GM10847 (cell line): ENCODE measurements around the gene IL17RD.

ENCODE experiments used
- POLR2A ChIP-seq: IDR thresholded peaks from 2 replicates; pipeline ENCODE4 v1.6.1; 2011; ENCODE audit not compliant: insufficient read length; ENCODE audit errors: extremely low read depth

IL17RD gene

DNA sequence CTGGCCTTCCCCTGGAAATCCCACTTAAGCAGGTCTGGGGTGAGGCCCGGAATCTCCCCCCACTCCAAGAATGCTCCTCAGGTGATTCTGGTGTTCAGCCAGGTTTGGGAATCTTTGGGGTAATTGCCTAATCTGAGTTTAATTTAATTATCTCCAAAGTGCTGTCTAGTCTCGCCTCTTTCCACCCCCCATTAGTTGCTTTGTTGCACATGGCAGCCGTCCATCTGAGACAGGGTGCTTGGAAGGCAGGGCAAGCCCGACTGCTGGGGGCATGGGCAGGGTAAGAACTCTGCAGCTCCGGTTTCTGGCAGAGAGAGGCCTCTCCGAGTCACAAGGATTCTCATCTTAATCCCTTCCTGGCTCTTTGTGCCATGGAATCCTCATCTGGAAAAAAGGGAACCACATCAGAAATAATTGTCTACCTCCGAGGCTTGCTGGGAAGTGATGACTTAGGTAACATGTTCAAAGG lies 15.0 kb downstream of the IL17RD start:
- TF ChIP-seq POLR2A, result no peak

DNA sequence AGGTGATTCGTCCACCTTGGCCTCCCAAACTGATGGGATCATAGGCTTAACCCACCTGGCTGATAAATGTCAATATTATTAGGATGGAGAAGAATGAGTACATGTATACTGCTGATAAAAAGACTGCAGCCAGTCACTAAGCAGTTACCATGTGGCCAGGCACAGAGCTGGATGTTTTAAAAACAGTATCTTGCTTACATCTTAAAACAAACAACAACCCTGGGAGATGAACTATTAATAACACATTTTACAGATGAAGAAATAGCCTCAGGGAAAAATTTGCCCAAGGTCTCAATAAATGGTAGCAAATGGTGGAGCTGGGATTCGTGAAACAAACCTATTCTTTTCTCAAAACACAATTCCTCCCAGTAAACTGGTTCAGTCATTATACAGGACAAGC lies 18.1 kb downstream of the IL17RD start:
- no peak for TF ChIP-seq POLR2A

DNA sequence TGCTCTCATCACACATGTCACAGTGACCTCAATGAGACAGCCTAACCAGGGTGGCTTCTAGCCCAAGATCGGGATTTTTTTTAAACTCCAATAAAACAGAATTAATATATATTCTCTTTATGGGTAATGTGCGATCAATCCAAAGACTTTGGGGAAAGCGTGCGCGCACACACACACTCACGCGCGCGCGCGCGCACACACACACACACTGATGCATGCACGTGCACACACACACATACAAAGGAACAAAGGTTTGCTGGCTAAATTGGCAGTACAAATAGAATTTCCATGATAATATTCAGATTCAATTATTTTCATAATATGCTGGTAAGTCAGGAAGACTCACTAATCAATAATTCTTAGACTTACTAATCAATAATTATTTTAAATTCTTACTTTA lies 19.3 kb downstream of the IL17RD start:
- no peak for TF ChIP-seq POLR2A

DNA sequence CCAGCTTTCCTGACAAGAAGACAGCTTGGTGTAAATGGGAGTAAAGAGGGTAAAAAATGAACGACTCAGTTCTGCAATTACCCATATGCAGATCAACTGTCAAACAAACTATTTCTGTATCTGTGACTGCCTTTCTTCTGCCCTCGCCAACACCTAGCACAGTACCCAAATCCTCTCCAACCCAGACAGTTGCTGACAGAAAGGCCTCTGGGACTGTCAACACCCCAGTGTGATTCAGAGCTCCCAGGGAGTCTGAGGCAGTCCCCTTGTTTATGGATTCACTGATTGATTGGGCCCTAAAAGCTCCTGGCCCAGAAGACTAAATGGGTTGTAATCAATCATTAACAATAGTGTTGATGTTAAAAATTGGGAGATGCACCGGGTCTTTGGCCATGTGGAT lies 20.2 kb downstream of the IL17RD start:
- no peak for TF ChIP-seq POLR2A

DNA sequence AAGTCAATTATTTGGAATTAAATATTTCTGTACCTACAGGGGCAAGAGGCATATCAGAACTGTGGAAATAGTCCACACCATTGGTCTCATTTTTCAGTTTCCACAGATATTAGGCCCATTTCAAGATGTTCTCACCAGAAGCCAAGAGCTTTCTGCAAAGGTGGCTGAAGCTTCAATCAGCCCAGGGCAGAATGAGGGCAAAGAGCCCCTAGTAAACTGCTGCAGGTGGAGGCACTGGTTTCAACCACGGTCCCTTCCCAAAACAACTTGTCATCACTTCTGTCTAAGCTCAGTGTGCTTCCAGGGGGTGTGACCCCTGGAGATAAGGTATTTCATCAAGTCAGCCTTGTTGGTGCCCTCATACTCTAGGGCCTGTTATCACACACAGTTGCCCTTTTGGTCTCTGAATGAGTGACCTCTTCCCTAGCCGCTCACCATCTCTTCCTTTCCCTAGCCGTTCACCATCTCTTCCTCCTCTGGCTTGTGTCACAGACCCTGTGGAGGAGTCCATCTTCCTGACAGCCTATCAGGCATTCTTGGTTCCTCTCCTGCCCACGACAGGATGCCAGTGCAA lies 21.2 kb downstream of the IL17RD start:
- no peak for TF ChIP-seq POLR2A

DNA sequence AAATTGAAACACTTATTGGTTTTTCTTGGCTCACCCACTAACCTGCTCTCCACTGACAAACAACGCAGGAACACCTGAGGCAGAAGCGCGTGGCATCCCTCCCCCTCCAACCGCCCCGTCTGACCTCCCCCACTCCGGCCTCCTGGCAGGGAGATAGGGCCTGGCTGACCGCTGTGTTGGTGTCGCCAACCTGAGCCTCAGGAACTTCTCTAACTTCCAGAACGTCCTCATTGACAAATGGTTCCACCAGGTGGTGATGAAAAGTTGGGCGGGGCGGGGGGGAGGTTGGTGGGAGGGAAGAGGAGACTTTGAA lies 22.8 kb downstream of the IL17RD start:
- no peak for TF ChIP-seq POLR2A

DNA sequence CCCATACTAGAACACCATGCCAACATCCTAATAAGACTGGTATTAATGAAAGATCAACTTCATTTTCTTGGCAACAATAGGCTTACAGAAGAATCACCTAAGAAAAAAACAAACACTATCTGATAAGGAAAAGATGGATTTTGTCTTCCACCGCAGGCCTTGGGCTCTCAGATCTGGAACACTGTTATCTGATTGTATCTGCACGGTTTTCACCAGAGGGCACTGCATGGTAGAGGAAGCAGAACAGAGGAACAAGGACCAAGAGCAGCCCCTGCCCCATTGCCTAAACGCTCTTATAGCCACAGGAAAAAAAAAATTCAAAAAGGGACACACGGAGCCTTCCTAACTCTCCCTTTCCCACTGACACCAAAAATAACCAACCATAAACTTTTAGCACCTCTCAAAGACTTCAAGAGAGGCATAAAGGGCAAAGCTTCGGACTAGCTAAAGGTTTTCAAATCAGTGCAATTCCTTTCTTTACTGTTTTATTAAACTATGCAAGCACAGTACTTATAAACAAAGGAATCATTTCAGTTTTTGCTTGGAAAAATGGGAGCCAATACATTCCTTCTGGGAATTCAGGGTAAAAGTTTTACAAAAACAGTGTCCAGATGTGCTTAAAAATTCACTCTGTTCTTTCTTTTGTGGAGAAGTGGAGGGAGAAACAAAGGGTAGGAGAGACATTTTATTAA lies 23.3 kb downstream of the IL17RD start:
- TF ChIP-seq POLR2A, result no peak

DNA sequence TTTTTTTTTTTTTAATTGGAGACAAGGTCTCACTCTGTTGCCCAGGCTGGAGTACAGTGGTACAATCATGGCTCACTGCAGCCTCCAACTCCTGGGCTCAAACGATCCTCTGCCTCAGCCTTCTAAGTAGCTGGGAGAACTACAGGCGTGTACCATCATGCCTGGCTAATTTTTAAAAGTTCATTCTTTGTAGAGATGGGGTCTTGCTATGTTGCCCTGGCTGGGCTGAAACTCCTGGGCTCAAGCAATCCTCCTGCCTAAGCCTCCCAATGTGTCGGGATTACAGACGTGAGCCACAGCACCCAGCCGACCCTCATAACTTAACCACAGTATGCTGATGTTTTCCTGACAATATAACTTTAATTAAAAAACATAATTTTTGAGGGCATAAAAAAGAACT lies 24.3 kb downstream of the IL17RD start:
- TF ChIP-seq POLR2A, result no peak

DNA sequence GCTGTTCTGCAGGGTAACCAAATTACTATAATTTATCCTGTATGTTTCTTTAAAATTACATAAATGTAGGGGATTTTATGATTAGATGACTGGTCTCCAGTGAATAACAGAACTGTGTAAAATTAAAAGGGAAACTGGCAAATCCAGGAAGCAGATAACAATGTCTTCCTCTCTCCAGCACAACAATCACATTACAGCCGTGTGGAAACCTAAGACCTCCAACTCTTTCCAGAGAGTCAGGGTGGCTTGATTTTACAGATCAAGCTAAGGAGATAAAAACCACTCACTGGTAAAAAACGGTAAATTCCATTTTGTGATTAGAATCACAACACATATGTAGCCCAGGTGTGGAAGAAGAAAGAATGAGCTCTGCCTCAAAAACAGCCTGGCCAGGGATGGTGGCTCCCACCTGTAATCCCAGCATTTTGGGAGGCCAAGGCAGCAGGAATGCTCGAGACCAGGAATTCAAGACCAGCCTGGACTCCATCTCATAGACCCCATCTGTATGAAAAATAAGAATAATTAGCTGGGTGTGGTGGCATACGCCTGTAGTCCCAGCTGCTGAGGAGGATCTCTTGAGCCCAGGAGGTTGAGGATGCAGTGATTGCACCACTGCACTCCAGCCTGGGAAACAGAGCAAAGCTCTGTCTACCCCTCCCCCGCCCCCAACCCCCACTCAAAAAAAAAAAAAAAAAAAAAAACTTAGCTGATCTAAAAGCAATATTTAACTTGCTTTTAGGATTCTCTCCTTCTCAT lies 29.0 kb downstream of the IL17RD start:
- no peak for TF ChIP-seq POLR2A

DNA sequence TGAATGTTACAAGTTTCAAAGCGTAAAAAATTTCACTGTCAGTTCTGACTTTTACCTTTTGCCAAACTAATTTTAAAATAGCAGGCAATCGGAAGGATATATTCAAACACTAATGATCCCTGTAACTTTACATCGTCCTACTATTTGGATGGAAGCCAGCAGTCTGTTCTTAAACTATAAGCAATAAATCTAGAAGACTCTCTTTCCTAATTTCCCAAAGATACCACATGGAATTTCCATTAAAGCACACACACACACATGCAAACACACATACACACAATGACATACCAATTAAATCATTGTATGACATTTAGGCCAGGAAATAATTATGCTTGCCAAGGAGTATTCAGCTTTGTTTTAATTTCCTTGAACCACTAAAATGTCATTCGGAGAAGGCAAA lies 32.0 kb downstream of the IL17RD start:
- TF ChIP-seq POLR2A, result no peak

DNA sequence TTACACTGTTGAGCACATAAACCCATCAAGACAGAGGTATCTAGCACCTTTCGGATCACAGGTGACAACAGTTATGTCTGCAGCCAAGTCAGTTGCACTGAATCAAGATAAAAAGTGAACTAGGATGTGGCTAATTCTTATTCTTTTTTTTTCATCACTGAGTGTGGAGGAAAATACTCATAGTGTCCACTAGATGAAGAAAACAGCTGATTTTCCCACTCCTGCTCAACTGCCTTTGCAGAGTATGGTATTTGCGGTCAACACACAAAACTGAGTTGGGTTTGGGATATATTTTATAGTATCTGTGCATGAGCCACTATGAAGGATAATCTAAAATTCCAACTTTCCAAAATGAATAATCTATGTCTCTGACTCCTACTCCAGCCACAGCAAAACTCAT lies 32.5 kb downstream of the IL17RD start:
- no peak for TF ChIP-seq POLR2A

DNA sequence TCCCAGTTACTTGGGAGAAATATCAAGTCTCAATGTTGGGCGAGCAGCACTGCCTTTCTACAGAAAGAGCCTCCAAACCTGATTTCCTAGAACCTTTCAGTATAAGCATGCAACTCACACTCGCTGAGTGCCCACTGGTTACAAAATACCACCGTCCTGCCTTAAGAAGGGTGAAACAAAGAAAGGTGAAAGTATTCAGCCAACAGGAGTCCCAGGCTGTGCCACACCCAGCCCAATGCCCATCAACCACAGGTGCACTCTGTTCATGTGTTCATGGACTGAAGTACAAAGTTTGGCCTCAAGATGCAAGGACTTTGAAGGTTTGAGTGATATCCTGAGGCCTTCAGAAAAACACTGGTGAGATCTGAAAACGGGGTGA lies 34.0 kb downstream of the IL17RD start:
- no peak for TF ChIP-seq POLR2A

DNA sequence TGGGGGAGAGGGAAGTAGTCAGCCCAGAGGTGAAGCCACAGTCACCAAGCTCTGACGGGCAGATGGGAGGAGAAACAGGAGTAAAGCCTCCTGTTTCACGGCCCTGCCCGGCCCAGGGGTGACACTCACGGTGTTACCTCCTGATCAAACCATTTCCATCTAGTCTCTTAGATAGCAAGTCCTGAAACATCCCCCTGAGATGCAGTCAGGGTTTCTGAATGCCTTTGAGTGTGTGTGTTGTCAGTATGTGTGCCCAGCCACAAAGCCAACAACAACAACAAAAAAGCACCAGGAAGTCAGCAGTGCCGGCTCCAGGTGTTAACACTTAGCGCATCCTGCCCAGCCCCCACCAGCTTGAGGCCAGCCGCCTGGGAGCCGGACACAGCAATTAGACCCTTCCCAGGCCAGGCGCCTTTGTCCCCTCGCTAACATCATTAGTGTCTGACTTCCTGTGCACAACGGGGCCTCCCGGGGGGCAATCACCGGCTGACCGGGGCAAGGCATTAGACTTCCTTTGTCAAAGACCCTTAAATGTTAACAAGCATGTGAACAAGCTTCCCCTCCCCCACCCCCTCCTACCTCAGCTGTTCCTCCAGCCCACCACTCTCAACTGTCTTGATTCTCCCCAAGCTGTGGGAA lies 34.5 kb downstream of the IL17RD start:
- no peak for TF ChIP-seq POLR2A

DNA sequence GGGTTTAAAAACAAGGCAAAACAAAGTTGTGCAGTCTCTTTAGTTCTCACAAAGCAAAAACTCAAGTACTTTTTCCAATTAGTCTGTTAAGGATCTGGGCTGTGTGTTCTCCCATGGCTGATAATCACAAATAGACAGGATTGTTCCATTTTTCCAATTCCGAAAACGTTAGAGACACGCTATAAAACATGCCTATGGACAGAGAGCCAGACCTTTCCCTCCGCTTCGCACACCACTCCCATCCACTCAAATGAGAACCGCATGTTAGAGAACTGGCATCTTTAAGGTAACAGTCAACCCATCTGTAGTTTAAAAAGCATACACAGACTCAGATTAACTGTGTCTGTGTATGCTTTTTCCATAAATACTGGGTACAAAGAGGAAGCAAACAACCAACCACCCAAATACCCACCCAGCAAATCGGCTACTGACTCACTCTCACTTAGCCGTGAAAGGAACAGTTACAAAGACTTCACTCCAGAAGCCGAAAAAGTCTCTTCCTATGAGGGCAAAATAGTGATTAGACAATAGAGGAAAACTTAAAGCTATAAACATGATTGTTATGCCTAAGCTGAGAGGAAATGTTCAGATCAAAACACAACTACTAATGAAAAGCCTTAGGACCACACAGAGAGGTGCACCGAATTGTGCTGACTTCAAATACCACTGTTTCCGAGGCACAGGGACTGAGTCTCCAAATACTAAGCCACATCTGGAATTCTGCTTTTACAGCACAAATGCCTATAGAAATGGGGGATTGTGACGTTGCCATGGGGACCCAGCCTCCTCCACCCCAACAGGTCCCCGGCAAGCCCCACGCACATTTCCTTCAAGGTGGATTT lies 36.1 kb downstream of the IL17RD start:
- no peak for TF ChIP-seq POLR2A

DNA sequence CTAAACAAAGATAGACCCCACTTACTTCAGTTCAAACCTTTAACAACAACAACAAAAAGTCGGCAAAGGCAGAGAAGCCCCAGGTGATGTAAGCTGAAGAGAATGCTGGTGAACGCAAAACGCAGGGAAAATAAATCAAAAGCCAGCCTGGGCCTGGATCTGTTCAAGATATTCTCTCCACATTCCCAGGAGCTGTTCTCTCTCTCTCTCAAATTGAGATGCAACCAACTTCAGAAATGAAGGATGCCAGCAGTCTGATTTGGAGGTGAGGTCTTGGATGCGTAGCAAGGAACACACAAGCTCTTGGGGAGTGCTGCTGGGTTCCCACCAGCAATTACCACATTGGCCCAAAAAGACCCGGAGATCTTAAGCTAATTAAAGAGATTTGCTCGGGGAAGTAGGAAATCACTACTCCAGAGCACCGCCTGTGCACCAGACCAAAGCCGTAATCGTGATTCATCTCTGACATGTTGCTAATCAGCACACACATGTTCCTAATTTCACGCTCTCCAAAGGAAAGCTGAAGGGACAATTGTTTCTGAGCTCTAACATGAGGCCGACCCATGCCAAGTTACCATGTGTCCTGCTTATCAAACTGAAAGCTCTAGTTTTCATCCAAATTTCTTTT lies 37.1 kb downstream of the IL17RD start:
- no peak for TF ChIP-seq POLR2A

DNA sequence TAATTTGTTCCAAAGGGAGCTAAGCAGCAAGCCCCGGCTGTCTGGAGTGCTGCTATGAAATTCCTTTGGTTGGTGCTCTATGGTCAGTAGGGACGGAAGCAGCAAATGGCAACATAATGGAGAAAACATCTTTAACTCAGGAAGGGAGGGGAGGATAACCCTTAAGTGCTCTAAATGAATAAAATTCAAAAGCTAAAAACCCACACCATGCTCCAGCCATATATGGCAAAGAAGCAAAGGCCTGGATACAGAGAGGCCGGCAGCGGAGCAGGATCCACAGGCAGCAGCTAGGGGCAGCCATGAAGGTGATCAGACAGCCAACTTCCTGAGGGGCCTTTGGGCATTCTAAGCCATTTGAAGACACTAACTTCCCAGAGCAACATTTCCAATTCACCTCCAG lies 38.9 kb downstream of the IL17RD start:
- no peak for TF ChIP-seq POLR2A
